Pons (tissue), 1 donor: ENCODE measurements around the gene MRPS35.

Experiments
- DNase-seq: peaks from one replicate; pipeline ENCODE4 v3.0.0-alpha.2; 2016; ENCODE audit warnings: low spot score

The MRPS35 gene

GRCh38 chr12:27772328-27773049 lies 61.9 kb downstream of the MRPS35 start:
- DNase-seq: no peak

GRCh38 chr12:27777141-27777540 lies 66.5 kb downstream of the MRPS35 start:
- peak; percentile 92 for DNase-seq

- DNase-seq: no peak
Observed at GRCh38 chr12:27778206-27778605, 67.6 kb downstream of the MRPS35 start.

GRCh38 chr12:27779416-27779919 lies 68.8 kb downstream of the MRPS35 start:
- peak; percentile 50 for DNase-seq

GRCh38 chr12:27779920-27780611 lies 69.4 kb downstream of the MRPS35 start, which contains the start of the genes KLHL42 and MANSC4:
TSS of gene KLHL42 (plus strand) at chr12:27780233. CDS start at chr12:27780331, 98 bp downstream.
TSS of gene MANSC4 (minus strand) at chr12:27780236. CDS start at chr12:27771276, 8,960 bp downstream.
- DNase-seq: peak; percentile 45

- peak; percentile 32 for DNase-seq
Observed at GRCh38 chr12:27780612-27781408, 70.2 kb downstream of the MRPS35 start.

- no peak for DNase-seq
Observed at GRCh38 chr12:27781680-27782079, 71.0 kb downstream of the MRPS35 start.

GRCh38 chr12:27782481-27782880 lies 71.8 kb downstream of the MRPS35 start:
- no peak for DNase-seq

GRCh38 chr12:27785882-27786570 lies 75.4 kb downstream of the MRPS35 start:
- DNase-seq: no peak

GRCh38 chr12:27787559-27787958 lies 76.9 kb downstream of the MRPS35 start:
- no peak for DNase-seq

- no peak for DNase-seq
Observed at GRCh38 chr12:27790179-27790578, 79.5 kb downstream of the MRPS35 start.

- no peak for DNase-seq
Observed at GRCh38 chr12:27794818-27795584, 84.4 kb downstream of the MRPS35 start.

GRCh38 chr12:27796128-27796527 lies 85.5 kb downstream of the MRPS35 start:
- no peak for DNase-seq

GRCh38 chr12:27797301-27798025 lies 86.8 kb downstream of the MRPS35 start:
- DNase-seq: no peak

- no peak for DNase-seq
Observed at GRCh38 chr12:27800819-27801218, 90.2 kb downstream of the MRPS35 start.

GRCh38 chr12:27801630-27802029 lies 91.0 kb downstream of the MRPS35 start:
- DNase-seq: no peak

- no peak for DNase-seq
Observed at GRCh38 chr12:27802511-27802910, 91.9 kb downstream of the MRPS35 start.

GRCh38 chr12:27802936-27803335 lies 92.3 kb downstream of the MRPS35 start:
- no peak for DNase-seq

- no peak for DNase-seq
Observed at GRCh38 chr12:27805238-27805637, 94.6 kb downstream of the MRPS35 start.
